ENCODE results near the gene CTSK. TPM values are rescaled to one million over a fixed set of nuclear protein-coding genes. Genes with fewer than 3 reads are reported as not detected.
"Not testable (repeated sequence)": the region's sequence is repeated elsewhere in the genome, so short reads cannot be mapped to it uniquely, and the experiment has no call there.

Gene CTSK
- total RNA-seq, 1 experiment from 2014 or later: 6.4 TPM

DNA sequence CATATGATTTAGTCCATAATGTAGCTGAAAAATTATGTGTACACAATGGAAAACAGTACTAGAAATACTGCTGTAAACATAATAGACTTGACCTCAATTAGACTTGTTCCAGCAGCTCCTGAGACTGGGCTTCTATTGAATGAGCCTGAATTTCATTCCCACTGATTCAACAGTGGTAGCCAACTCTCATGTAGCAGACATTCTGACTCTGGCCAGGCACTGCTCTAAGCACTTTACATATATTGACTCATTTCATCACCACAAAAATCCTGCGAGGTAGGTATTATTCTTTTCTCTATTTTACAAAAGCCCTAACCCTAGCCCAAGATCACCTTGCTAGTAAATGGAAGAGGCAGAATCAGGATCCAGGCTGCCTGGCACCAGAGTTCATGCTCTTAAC lies 29.7 kb downstream of the CTSK start:
- no peak for DNase-seq (ENCODE audit: unreplicated experiment)
- Mint-ChIP-seq H3K4me1 (ENCODE audit: insufficient read depth, unreplicated experiment) (no peaks in the 10 kb centered on the region), H3K36me3 (ENCODE audit: insufficient read depth, unreplicated experiment) (no peaks in the 10 kb centered on the region), H3K9me3 (ENCODE audit: unreplicated experiment) (no peaks in the 10 kb centered on the region), H3K27me3 (ENCODE audit: insufficient read depth, unreplicated experiment) (no peaks in the 10 kb centered on the region), H3K27ac (ENCODE audit: low read depth, unreplicated experiment) (no peak overlapping the region), H3K4me3 (ENCODE audit: unreplicated experiment) (no peak overlapping the region)
- POLR2A ChIA-PET: interaction anchor here (0.5 to 2.4 kb wide), 2 partner anchors 26 to 81 kb away, joined by 3 to 7 read pairs; partner anchors contain the start of gene GOLPH3L
- TF ChIP-seq, protein P1, sequence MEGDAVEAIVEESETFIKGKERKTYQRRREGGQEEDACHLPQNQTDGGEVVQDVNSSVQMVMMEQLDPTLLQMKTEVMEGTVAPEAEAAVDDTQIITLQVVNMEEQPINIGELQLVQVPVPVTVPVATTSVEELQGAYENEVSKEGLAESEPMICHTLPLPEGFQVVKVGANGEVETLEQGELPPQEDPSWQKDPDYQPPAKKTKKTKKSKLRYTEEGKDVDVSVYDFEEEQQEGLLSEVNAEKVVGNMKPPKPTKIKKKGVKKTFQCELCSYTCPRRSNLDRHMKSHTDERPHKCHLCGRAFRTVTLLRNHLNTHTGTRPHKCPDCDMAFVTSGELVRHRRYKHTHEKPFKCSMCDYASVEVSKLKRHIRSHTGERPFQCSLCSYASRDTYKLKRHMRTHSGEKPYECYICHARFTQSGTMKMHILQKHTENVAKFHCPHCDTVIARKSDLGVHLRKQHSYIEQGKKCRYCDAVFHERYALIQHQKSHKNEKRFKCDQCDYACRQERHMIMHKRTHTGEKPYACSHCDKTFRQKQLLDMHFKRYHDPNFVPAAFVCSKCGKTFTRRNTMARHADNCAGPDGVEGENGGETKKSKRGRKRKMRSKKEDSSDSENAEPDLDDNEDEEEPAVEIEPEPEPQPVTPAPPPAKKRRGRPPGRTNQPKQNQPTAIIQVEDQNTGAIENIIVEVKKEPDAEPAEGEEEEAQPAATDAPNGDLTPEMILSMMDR (IDR thresholded peaks at IDR 0.05; ENCODE audit: unreplicated experiment): no peak
- CTCF ChIA-PET: interaction anchor here (0.7 kb wide), 1 partner anchor 10 kb away, joined by 4 read pairs; no protein-coding TSS in a partner anchor
- intact Hi-C loops (cut with micrococcal nuclease): no loop called here
- no TSS peak for BruUV-seq (replicated peaks)

DNA sequence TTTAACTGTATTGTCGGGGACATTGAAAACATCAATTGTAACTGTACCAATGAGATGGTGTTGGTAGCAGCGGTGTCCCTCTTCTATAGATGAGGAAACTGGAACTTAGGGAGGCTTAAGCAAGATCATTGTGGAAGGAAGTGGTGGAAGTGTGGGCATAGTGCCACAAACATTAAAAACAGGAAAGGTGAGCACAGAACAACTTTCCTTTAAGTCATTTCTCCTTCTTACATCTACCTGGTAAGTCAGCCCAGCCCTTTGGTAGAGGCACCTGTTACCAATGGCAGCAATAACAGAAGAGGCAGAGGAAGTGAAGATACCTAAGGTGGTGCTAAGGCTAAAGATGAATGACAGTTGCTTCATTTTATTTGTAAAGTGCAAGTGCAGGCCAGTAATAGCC lies 30.5 kb downstream of the CTSK start:
- H3K4me1 Mint-ChIP-seq (ENCODE audit: insufficient read depth, unreplicated experiment): no peaks in the 10 kb centered on the region
- POLR2A ChIA-PET: interaction anchor here (1.0 to 2.4 kb wide), 2 partner anchors 18 to 80 kb away, joined by 4 to 7 read pairs; partner anchors contain the start of gene GOLPH3L
- no TSS peak for BruUV-seq (replicated peaks)
- no peak overlapping the region for H3K27ac Mint-ChIP-seq (ENCODE audit: low read depth, unreplicated experiment)
- TF ChIP-seq, protein P1 (IDR thresholded peaks at IDR 0.05; ENCODE audit: unreplicated experiment): no peak
- no peaks in the 10 kb centered on the region for H3K9me3 Mint-ChIP-seq (ENCODE audit: unreplicated experiment)
- H3K4me3 Mint-ChIP-seq (ENCODE audit: unreplicated experiment): no peak overlapping the region
- intact Hi-C loops (cut with micrococcal nuclease): no loop called here
- H3K27me3 Mint-ChIP-seq (ENCODE audit: insufficient read depth, unreplicated experiment): no peaks in the 10 kb centered on the region
- H3K36me3 Mint-ChIP-seq (ENCODE audit: insufficient read depth, unreplicated experiment): no peaks in the 10 kb centered on the region
- CTCF ChIA-PET: interaction anchor here (0.5 kb wide), 1 partner anchor 44 kb away, joined by 3 read pairs; no protein-coding TSS in a partner anchor
- no peak for DNase-seq (ENCODE audit: unreplicated experiment)

DNA sequence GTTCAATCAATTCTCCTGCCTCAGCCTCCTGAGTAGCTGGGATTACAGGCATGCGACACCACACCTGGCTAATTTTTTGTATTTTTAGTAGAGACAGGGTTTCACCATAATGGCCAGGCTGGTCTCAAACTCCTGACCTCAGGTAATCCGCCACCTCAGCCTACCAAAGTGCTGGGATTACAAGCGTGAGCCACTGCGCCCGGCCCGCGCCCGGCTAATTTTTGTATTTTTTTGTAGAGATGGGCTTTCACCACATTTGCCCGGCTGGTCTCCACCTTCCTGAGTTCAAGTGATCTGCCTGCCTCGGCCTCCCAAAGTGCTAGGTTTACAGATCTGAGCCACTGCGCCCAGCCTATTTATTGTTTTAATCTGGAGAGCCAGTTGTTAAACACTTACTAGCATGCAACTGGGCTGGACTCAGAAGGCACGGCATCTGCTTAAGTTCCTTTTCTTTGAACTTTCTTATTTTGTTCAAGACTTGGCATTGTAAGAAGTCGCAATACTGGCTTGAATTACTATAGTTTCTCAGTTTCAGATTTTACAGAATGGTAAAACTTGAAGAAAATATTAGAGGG lies 32.0 kb downstream of the CTSK start:
- POLR2A ChIA-PET: interaction anchor here (0.6 to 2.4 kb wide), 2 partner anchors 79 kb away, joined by 3 to 7 read pairs; partner anchors contain the start of gene GOLPH3L
- H3K27ac Mint-ChIP-seq (ENCODE audit: low read depth, unreplicated experiment); H3K27me3 Mint-ChIP-seq (ENCODE audit: insufficient read depth, unreplicated experiment); H3K4me3 Mint-ChIP-seq (ENCODE audit: unreplicated experiment); DNase-seq (ENCODE audit: unreplicated experiment); intact Hi-C loops (cut with micrococcal nuclease); H3K4me1 Mint-ChIP-seq (ENCODE audit: insufficient read depth, unreplicated experiment); H3K36me3 Mint-ChIP-seq (ENCODE audit: insufficient read depth, unreplicated experiment); H3K9me3 Mint-ChIP-seq (ENCODE audit: unreplicated experiment); BruUV-seq (replicated peaks): not testable (repeated sequence)
- CTCF ChIA-PET: interaction anchor here (0.6 to 0.7 kb wide), 2 partner anchors 26 to 333 kb away, joined by 3 read pairs; no protein-coding TSS in a partner anchor

DNA sequence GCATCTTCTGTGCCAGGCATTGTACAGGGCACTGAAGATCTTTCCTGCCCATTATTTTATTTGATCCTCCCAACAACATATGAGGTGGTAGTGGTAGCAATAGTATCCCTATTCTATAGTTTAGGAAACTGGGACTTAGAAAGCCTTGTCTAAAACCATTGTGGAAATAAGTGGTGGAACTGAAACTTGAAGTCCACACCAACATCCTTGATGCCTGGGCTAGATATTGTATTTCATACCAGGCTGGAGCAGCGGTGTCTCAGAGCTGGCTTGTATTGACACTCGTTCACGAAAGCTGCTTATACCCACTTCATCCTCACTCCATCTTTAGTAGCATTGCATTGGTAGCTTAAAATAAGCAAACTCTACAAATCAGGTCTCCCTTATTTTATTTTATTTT lies 32.8 kb downstream of the CTSK start:
- DNase-seq (ENCODE audit: unreplicated experiment): no peak
- ChIA-PET POLR2A (interaction anchor here (0.6 kb wide), 2 partner anchors 21 to 78 kb away, joined by 3 read pairs; no protein-coding TSS in a partner anchor), CTCF (interaction anchor here (0.6 to 1.3 kb wide), 2 partner anchors 9 to 38 kb away, joined by 3 to 5 read pairs; partner anchors contain the start of gene CTSS)
- Mint-ChIP-seq H3K36me3 (ENCODE audit: insufficient read depth, unreplicated experiment) (no peaks in the 10 kb centered on the region), H3K9me3 (ENCODE audit: unreplicated experiment) (no peaks in the 10 kb centered on the region), H3K4me3 (ENCODE audit: unreplicated experiment) (no peak overlapping the region), H3K4me1 (ENCODE audit: insufficient read depth, unreplicated experiment) (no peaks in the 10 kb centered on the region), H3K27ac (ENCODE audit: low read depth, unreplicated experiment) (no peak overlapping the region), H3K27me3 (ENCODE audit: insufficient read depth, unreplicated experiment) (no peaks in the 10 kb centered on the region)
- BruUV-seq (replicated peaks): no TSS peak
- TF ChIP-seq, protein P1 (IDR thresholded peaks at IDR 0.05; ENCODE audit: unreplicated experiment): no peak
- intact Hi-C loops (cut with micrococcal nuclease): no loop called here
